ENCODE measurements around the gene PROSER2. TPM values are rescaled to one million over a fixed set of nuclear protein-coding genes. Genes with fewer than 3 reads are reported as not detected.

Gene PROSER2
- total RNA-seq, 3 donors from 2014 or later (not counting 1 experiment from before 2014, with no cell fraction given): 0.70 to 1.9 (median 1.1) TPM

- ATAC-seq: no peak
- Histone ChIP-seq H3K27ac (ENCODE audit: low read length) (no peak overlapping the region), H3K4me1 (ENCODE audit: control insufficient read depth, insufficient read depth, low read length) (no peaks in the 10 kb centered on the region), H3K27me3 (ENCODE audit: control insufficient read depth, insufficient read depth, low read length) (no peaks in the 10 kb centered on the region), H3K4me3 (ENCODE audit: low read length) (no peak overlapping the region), H3K36me3 (ENCODE audit: control insufficient read depth, insufficient read depth, low read length) (no peaks in the 10 kb centered on the region), H3K9me3 (ENCODE audit: control insufficient read depth, insufficient read depth, low read length) (no peaks in the 10 kb centered on the region)
- Mint-ChIP-seq H3K4me1 (no peaks in the 10 kb centered on the region), H3K36me3 (no peaks in the 10 kb centered on the region), H3K27ac (no peak overlapping the region), H3K9me3 (no peaks in the 10 kb centered on the region), H3K27me3 (ENCODE audit: low read depth in 2 of 2) (peaks cover 4 to 8% of the 10 kb centered on the region in 2 donors), H3K4me3 (no peak overlapping the region)
- DNase-seq: no peak
- intact Hi-C loops (cut with micrococcal nuclease): no loop called here
- TF ChIP-seq CTCF (IDR thresholded peaks at IDR 0.05): no peak
- 92% methylated on average over 6 of the region's 7 CpGs for WGBS (ENCODE audit: insufficient coverage)
Measured at GRCh38 chr10:11813177-11813576, 10.0 kb upstream of the PROSER2 start.

- no peak for TF ChIP-seq CTCF (IDR thresholded peaks at IDR 0.05)
- H3K4me1 ChIP-seq (ENCODE audit: control insufficient read depth, insufficient read depth, low read length): no peaks in the 10 kb centered on the region
- ATAC-seq (no peak), DNase-seq (no peak)
- WGBS (ENCODE audit: insufficient coverage): 74% methylated on average over 11 of the region's 13 CpGs
- no peaks in the 10 kb centered on the region for H3K36me3 ChIP-seq (ENCODE audit: control insufficient read depth, insufficient read depth, low read length)
- H3K9me3 Mint-ChIP-seq: no peaks in the 10 kb centered on the region
- peaks cover 0 to 4% of the 10 kb centered on the region in 2 donors for H3K27me3 Mint-ChIP-seq (ENCODE audit: low read depth in 2 of 2)
- H3K27me3 ChIP-seq (ENCODE audit: control insufficient read depth, insufficient read depth, low read length): no peaks in the 10 kb centered on the region
- H3K36me3 Mint-ChIP-seq: no peaks in the 10 kb centered on the region
- intact Hi-C loops (cut with micrococcal nuclease): no loop called here
- no peak overlapping the region for H3K4me3 ChIP-seq (ENCODE audit: low read length)
- no peak overlapping the region for H3K27ac Mint-ChIP-seq
- no peak overlapping the region for H3K4me3 Mint-ChIP-seq
- H3K27ac ChIP-seq (ENCODE audit: low read length): no peak overlapping the region
- no peaks in the 10 kb centered on the region for H3K9me3 ChIP-seq (ENCODE audit: control insufficient read depth, insufficient read depth, low read length)
- H3K4me1 Mint-ChIP-seq: no peaks in the 10 kb centered on the region
Measured at GRCh38 chr10:11813855-11814567, 9.1 kb upstream of the PROSER2 start.

- H3K9me3 ChIP-seq (ENCODE audit: control insufficient read depth, insufficient read depth, low read length): no peaks in the 10 kb centered on the region
- TF ChIP-seq CTCF (IDR thresholded peaks at IDR 0.05): no peak
- peaks cover 4 to 8% of the 10 kb centered on the region in 2 donors for H3K4me1 Mint-ChIP-seq
- no peaks in the 10 kb centered on the region for H3K36me3 ChIP-seq (ENCODE audit: control insufficient read depth, insufficient read depth, low read length)
- no peak overlapping the region for H3K4me3 ChIP-seq (ENCODE audit: low read length)
- no peak for DNase-seq
- no peak overlapping the region for H3K27ac Mint-ChIP-seq
- WGBS (ENCODE audit: insufficient coverage): 93% methylated on average over 3 of the region's 3 CpGs
- peaks cover 21 to 23% of the 10 kb centered on the region in 2 donors for H3K27me3 Mint-ChIP-seq (ENCODE audit: low read depth in 2 of 2)
- no peak overlapping the region for H3K4me3 Mint-ChIP-seq
- intact Hi-C loops (cut with micrococcal nuclease): no loop called here
- no peaks in the 10 kb centered on the region for H3K9me3 Mint-ChIP-seq
- H3K4me1 ChIP-seq (ENCODE audit: control insufficient read depth, insufficient read depth, low read length): peaks cover 7% of the 10 kb centered on the region
- no peaks in the 10 kb centered on the region for H3K36me3 Mint-ChIP-seq
- peaks cover 4% of the 10 kb centered on the region for H3K27me3 ChIP-seq (ENCODE audit: control insufficient read depth, insufficient read depth, low read length)
- no peak overlapping the region for H3K27ac ChIP-seq (ENCODE audit: low read length)
- ATAC-seq: no peak
Measured at GRCh38 chr10:11819027-11819426, 4.1 kb upstream of the PROSER2 start.
